Measurements from ENCODE around the gene ARHGEF4.

Gene ARHGEF4

GRCh38 chr2:130869441-130870160 lies 32.9 kb downstream of the ARHGEF4 start:
- DNase-seq (ENCODE audit: extremely low spot score): no peak
- ChIA-PET CTCF (interaction anchor here (0.9 kb wide), 1 partner anchor 72 kb away, joined by 3 read pairs; no protein-coding TSS in a partner anchor), POLR2A (interaction anchor here (0.5 kb wide), 1 partner anchor 32 kb away, joined by 3 read pairs; no protein-coding TSS in a partner anchor)
- TF ChIP-seq FOXA1 (IDR thresholded peaks at IDR 0.05) (no peak), NFRKB (IDR thresholded peaks at IDR 0.05) (no peak), HDGF (IDR thresholded peaks at IDR 0.05; ENCODE audit: borderline replicate concordance) (no peak), L3MBTL2 (conservative IDR thresholded peaks at IDR 0.05) (no peak), SP1 (IDR thresholded peaks at IDR 0.05) (no peak), FOXK2 (IDR thresholded peaks at IDR 0.05) (no peak), PKNOX1 (IDR thresholded peaks at IDR 0.05) (no peak), ELF4 (IDR thresholded peaks at IDR 0.05) (no peak), ZNF384 (IDR thresholded peaks at IDR 0.05) (no peak), LEF1 (IDR thresholded peaks at IDR 0.05; ENCODE audit: borderline replicate concordance) (no peak), ARNT (IDR thresholded peaks at IDR 0.05) (no peak), BHLHE40 (IDR thresholded peaks at IDR 0.05; ENCODE audit: borderline replicate concordance) (no peak), CTBP1 (IDR thresholded peaks at IDR 0.05; ENCODE audit: borderline replicate concordance) (no peak), SUZ12 (IDR thresholded peaks at IDR 0.05) (no peak), FOXM1 (IDR thresholded peaks at IDR 0.05; ENCODE audit: borderline replicate concordance) (no peak), TARDBP (IDR thresholded peaks at IDR 0.05) (no peak)

- CTCF ChIA-PET: no interaction called here
Measured at GRCh38 chr2:130870161-130870485, 33.4 kb downstream of the ARHGEF4 start.

GRCh38 chr2:130870779-130871178 lies 34.1 kb downstream of the ARHGEF4 start:
- CTCF ChIA-PET: interaction anchor here (0.6 to 1.1 kb wide), 2 partner anchors 73 to 899 kb away, joined by 3 read pairs; no protein-coding TSS in a partner anchor
- TF ChIP-seq SUZ12 (IDR thresholded peaks at IDR 0.05): no peak
- no peak for TF ChIP-seq ELF4 (IDR thresholded peaks at IDR 0.05)
- no peak for TF ChIP-seq FOXA1 (IDR thresholded peaks at IDR 0.05)
- TF ChIP-seq PKNOX1 (IDR thresholded peaks at IDR 0.05): no peak
- no peak for TF ChIP-seq SP1 (IDR thresholded peaks at IDR 0.05)
- TF ChIP-seq NFRKB (IDR thresholded peaks at IDR 0.05): no peak
- no peak for TF ChIP-seq FOXM1 (IDR thresholded peaks at IDR 0.05; ENCODE audit: borderline replicate concordance)
- TF ChIP-seq ZNF384 (IDR thresholded peaks at IDR 0.05): no peak
- TF ChIP-seq BHLHE40 (IDR thresholded peaks at IDR 0.05; ENCODE audit: borderline replicate concordance): no peak
- TF ChIP-seq FOXK2 (IDR thresholded peaks at IDR 0.05): no peak
- no peak for TF ChIP-seq TARDBP (IDR thresholded peaks at IDR 0.05)
- TF ChIP-seq HDGF (IDR thresholded peaks at IDR 0.05; ENCODE audit: borderline replicate concordance): no peak
- TF ChIP-seq L3MBTL2 (conservative IDR thresholded peaks at IDR 0.05): no peak
- no peak for TF ChIP-seq ARNT (IDR thresholded peaks at IDR 0.05)
- TF ChIP-seq CTBP1 (IDR thresholded peaks at IDR 0.05; ENCODE audit: borderline replicate concordance): no peak
- no peak for TF ChIP-seq LEF1 (IDR thresholded peaks at IDR 0.05; ENCODE audit: borderline replicate concordance)
- DNase-seq (ENCODE audit: extremely low spot score): no peak
- POLR2A ChIA-PET: no interaction called here

More at GRCh38 chr2:130870161-130870485, 33.4 kb downstream of the ARHGEF4 start:
- no peak for DNase-seq (ENCODE audit: extremely low spot score)
- POLR2A ChIA-PET: no interaction called here
- no peak for TF ChIP-seq HDGF (IDR thresholded peaks at IDR 0.05; ENCODE audit: borderline replicate concordance)
- no peak for TF ChIP-seq SP1 (IDR thresholded peaks at IDR 0.05)
- TF ChIP-seq PKNOX1 (IDR thresholded peaks at IDR 0.05): no peak
- TF ChIP-seq TARDBP (IDR thresholded peaks at IDR 0.05): no peak
- TF ChIP-seq ZNF384 (IDR thresholded peaks at IDR 0.05): no peak
- no peak for TF ChIP-seq FOXA1 (IDR thresholded peaks at IDR 0.05)
- no peak for TF ChIP-seq FOXK2 (IDR thresholded peaks at IDR 0.05)
- TF ChIP-seq LEF1 (IDR thresholded peaks at IDR 0.05; ENCODE audit: borderline replicate concordance): no peak

- CTCF ChIA-PET: interaction anchor here (1.1 kb wide), 1 partner anchor 74 kb away, joined by 3 read pairs; no protein-coding TSS in a partner anchor
- no peak for DNase-seq (ENCODE audit: extremely low spot score)
- POLR2A ChIA-PET: no interaction called here
- TF ChIP-seq TARDBP (IDR thresholded peaks at IDR 0.05): no peak
Measured at GRCh38 chr2:130871843-130872740, 35.4 kb downstream of the ARHGEF4 start.

- POLR2A ChIA-PET: no interaction called here
- no peak for DNase-seq (ENCODE audit: extremely low spot score)
- CTCF ChIA-PET: interaction anchor here (1.0 kb wide), 1 partner anchor 16 kb away, joined by 3 read pairs; no protein-coding TSS in a partner anchor
- TF ChIP-seq ZNF384 (IDR thresholded peaks at IDR 0.05): no peak
- TF ChIP-seq NFRKB (IDR thresholded peaks at IDR 0.05): no peak
- TF ChIP-seq FOXK2 (IDR thresholded peaks at IDR 0.05): no peak
- no peak for TF ChIP-seq SUZ12 (IDR thresholded peaks at IDR 0.05)
- TF ChIP-seq BHLHE40 (IDR thresholded peaks at IDR 0.05; ENCODE audit: borderline replicate concordance): no peak
- TF ChIP-seq ARNT (IDR thresholded peaks at IDR 0.05): no peak
- no peak for TF ChIP-seq TARDBP (IDR thresholded peaks at IDR 0.05)
- no peak for TF ChIP-seq FOXA1 (IDR thresholded peaks at IDR 0.05)
Measured at GRCh38 chr2:130872741-130873125, 36.0 kb downstream of the ARHGEF4 start.

Measured in HEK293T (cell line).